Activated T-helper 17 cell treated with anti-CD3 and anti-CD28 coated beads, Interleukin-2, amount 50 U/mL, for 72 hours (primary cell): ENCODE data around the gene SLC1A5. TPM values are rescaled to one million over a fixed set of nuclear protein-coding genes. Genes with fewer than 3 reads are reported as not detected.
"Not testable (repeated sequence)": the region's sequence is repeated elsewhere in the genome, so short reads cannot be mapped to it uniquely, and the experiment has no call there.

Source experiments
- ATAC-seq: fragments of 150-1000 bp; cut with Tn5 transposase; replicated peaks from 2 replicates; pipeline ENCODE4 v1.10.0; 2021; ENCODE audit warnings: mild to moderate bottlenecking, moderate library complexity
- H3K27ac Mint-ChIP-seq: one replicate; pipeline ENCODE4 v1.8.0; 2022; ENCODE audit warnings: mixed read lengths
- H3K27me3 Mint-ChIP-seq: one replicate; pipeline ENCODE4 v1.8.0; 2022; ENCODE audit warnings: mixed read lengths
- H3K36me3 Mint-ChIP-seq: one replicate; pipeline ENCODE4 v1.8.0; 2022; ENCODE audit warnings: low read depth, mild to moderate bottlenecking, mixed read lengths
- H3K4me1 Mint-ChIP-seq: one replicate; pipeline ENCODE4 v1.8.0; 2022; ENCODE audit warnings: mixed read lengths
- H3K4me3 Mint-ChIP-seq: one replicate; pipeline ENCODE4 v1.8.0; 2022; ENCODE audit warnings: mild to moderate bottlenecking, mixed read lengths
- H3K9me3 Mint-ChIP-seq: one replicate; pipeline ENCODE4 v1.8.0; 2022; ENCODE audit warnings: mixed read lengths
- total RNA-seq, 2 donors: library from RNA; stranded (reverse); gene quantifications; one replicate each; pipeline ENCODE4 v1.2.3, GENCODE V29; 2022

The SLC1A5 gene
- total RNA-seq, 2 donors from 2014 or later, result 119 to 221 TPM

- ATAC-seq, result peak; percentile 68
- Mint-ChIP-seq H3K4me3 (peak overlapping the region; percentile 97), H3K27me3 (no peaks in the 10 kb centered on the region), H3K4me1 (peaks cover 31% of the 10 kb centered on the region), H3K27ac (peak overlapping the region; percentile 99), H3K36me3 (peaks cover 60% of the 10 kb centered on the region), H3K9me3 (no peaks in the 10 kb centered on the region)
These were observed 2.0 kb downstream of the SLC1A5 start for GRCh38 chr19:46786236-46787039.

GRCh38 chr19:46785980-46786235, 2.5 kb downstream of the SLC1A5 start:
- Mint-ChIP-seq H3K4me3 (peak overlapping the region; percentile 97), H3K27me3 (no peaks in the 10 kb centered on the region), H3K36me3 (peaks cover 65% of the 10 kb centered on the region), H3K4me1 (peaks cover 31% of the 10 kb centered on the region), H3K9me3 (no peaks in the 10 kb centered on the region), H3K27ac (peak overlapping the region; percentile 99)
- no peak for ATAC-seq

GRCh38 chr19:46785054-46785979, 3.1 kb downstream of the SLC1A5 start:
- Mint-ChIP-seq H3K9me3 (no peaks in the 10 kb centered on the region), H3K36me3 (peaks cover 68% of the 10 kb centered on the region), H3K4me1 (peaks cover 31% of the 10 kb centered on the region), H3K27ac (peak overlapping the region; percentile 99), H3K27me3 (no peaks in the 10 kb centered on the region), H3K4me3 (peak overlapping the region; percentile 97)
- ATAC-seq, result no peak

GRCh38 chr19:46784262-46785053, 3.9 kb downstream of the SLC1A5 start:
- peaks cover 30% of the 10 kb centered on the region for H3K4me1 Mint-ChIP-seq
- peak overlapping the region; percentile 99 for H3K27ac Mint-ChIP-seq
- no peaks in the 10 kb centered on the region for H3K9me3 Mint-ChIP-seq

GRCh38 chr19:46783670-46784069, 4.7 kb downstream of the SLC1A5 start:
- H3K4me1 Mint-ChIP-seq, result peaks cover 27% of the 10 kb centered on the region
- ATAC-seq, result no peak
- H3K9me3 Mint-ChIP-seq, result no peaks in the 10 kb centered on the region
- peaks cover 85% of the 10 kb centered on the region for H3K36me3 Mint-ChIP-seq
- H3K4me3 Mint-ChIP-seq, result peak overlapping the region; percentile 97
- H3K27me3 Mint-ChIP-seq, result no peaks in the 10 kb centered on the region
- peak overlapping the region; percentile 99 for H3K27ac Mint-ChIP-seq

More at GRCh38 chr19:46784262-46785053, 3.9 kb downstream of the SLC1A5 start:
- ATAC-seq, result peak; percentile 49
- H3K36me3 Mint-ChIP-seq, result peaks cover 77% of the 10 kb centered on the region
- H3K27me3 Mint-ChIP-seq, result no peaks in the 10 kb centered on the region
- peak overlapping the region; percentile 97 for H3K4me3 Mint-ChIP-seq

- H3K9me3 Mint-ChIP-seq, result no peaks in the 10 kb centered on the region
- H3K4me3 Mint-ChIP-seq, result peak overlapping the region; percentile 97
- peaks cover 32% of the 10 kb centered on the region for H3K4me1 Mint-ChIP-seq
- peak overlapping the region; percentile 74 for H3K27ac Mint-ChIP-seq
- no peaks in the 10 kb centered on the region for H3K27me3 Mint-ChIP-seq
- H3K36me3 Mint-ChIP-seq, result peaks cover 96% of the 10 kb centered on the region
- ATAC-seq, result no peak
These were observed 5.9 kb downstream of the SLC1A5 start for GRCh38 chr19:46782355-46783019.

- H3K4me1 Mint-ChIP-seq, result peaks cover 11% of the 10 kb centered on the region
- H3K27me3 Mint-ChIP-seq, H3K9me3 Mint-ChIP-seq, ATAC-seq: not testable (repeated sequence)
- peak overlapping the region; percentile 54 for H3K27ac Mint-ChIP-seq
- H3K4me3 Mint-ChIP-seq, result peak overlapping the region; percentile 7
- peaks cover 84% of the 10 kb centered on the region for H3K36me3 Mint-ChIP-seq
These were observed 10.3 kb downstream of the SLC1A5 start for GRCh38 chr19:46777956-46778645.

- no peaks in the 10 kb centered on the region for H3K9me3 Mint-ChIP-seq
- H3K27me3 Mint-ChIP-seq, result no peaks in the 10 kb centered on the region
- H3K4me1 Mint-ChIP-seq, result peaks cover 5% of the 10 kb centered on the region
- peaks cover 75% of the 10 kb centered on the region for H3K36me3 Mint-ChIP-seq
- H3K27ac Mint-ChIP-seq, result peak overlapping the region; percentile 54
- no peak for ATAC-seq
- no peak overlapping the region for H3K4me3 Mint-ChIP-seq
These were observed 11.2 kb downstream of the SLC1A5 start for GRCh38 chr19:46776927-46777911.

- Mint-ChIP-seq H3K4me1 (peaks cover 5% of the 10 kb centered on the region), H3K27ac (no peak overlapping the region), H3K36me3 (peaks cover 61% of the 10 kb centered on the region)
These were observed 12.6 kb downstream of the SLC1A5 start for GRCh38 chr19:46775642-46776258.

GRCh38 chr19:46773018-46773399, 15.4 kb downstream of the SLC1A5 start:
- peaks cover 5% of the 10 kb centered on the region for H3K4me1 Mint-ChIP-seq
- ATAC-seq, result no peak
- H3K27me3 Mint-ChIP-seq, result no peaks in the 10 kb centered on the region
- H3K4me3 Mint-ChIP-seq, result no peak overlapping the region
- no peak overlapping the region for H3K27ac Mint-ChIP-seq
- H3K36me3 Mint-ChIP-seq, result peaks cover 36% of the 10 kb centered on the region
- no peaks in the 10 kb centered on the region for H3K9me3 Mint-ChIP-seq

More at GRCh38 chr19:46775642-46776258, 12.6 kb downstream of the SLC1A5 start:
- Mint-ChIP-seq H3K4me3 (no peak overlapping the region), H3K9me3 (no peaks in the 10 kb centered on the region), H3K27me3 (no peaks in the 10 kb centered on the region)
- ATAC-seq, result no peak

- Mint-ChIP-seq H3K4me3 (no peak overlapping the region), H3K4me1 (no peaks in the 10 kb centered on the region), H3K36me3 (peaks cover 30% of the 10 kb centered on the region), H3K9me3 (no peaks in the 10 kb centered on the region), H3K27ac (no peak overlapping the region), H3K27me3 (no peaks in the 10 kb centered on the region)
- ATAC-seq, result no peak
These were observed 16.0 kb downstream of the SLC1A5 start for GRCh38 chr19:46772170-46773017.
